HG03095 (cell line): Measurements from ENCODE around the gene CD79A.

Source experiments
- ATAC-seq: cut with Tn5 transposase; IDR thresholded peaks from one replicate; pipeline ENCODE4 v1.9.1; 2021; ENCODE audit warnings: moderate library complexity; ENCODE audit not compliant: unreplicated experiment

CD79A gene

GRCh38 chr19:41917676-41918075, 40.6 kb downstream of the CD79A start:
- ATAC-seq, result no peak

- ATAC-seq, result no peak
Observed at GRCh38 chr19:41918095-41918494, 41.0 kb downstream of the CD79A start.

GRCh38 chr19:41918653-41919244, 41.7 kb downstream of the CD79A start:
- no peak for ATAC-seq

GRCh38 chr19:41919948-41920712, 43.1 kb downstream of the CD79A start:
- no peak for ATAC-seq

GRCh38 chr19:41920882-41921576, 44.0 kb downstream of the CD79A start:
- ATAC-seq, result no peak

- ATAC-seq, result no peak
Observed at GRCh38 chr19:41921577-41922576, 44.8 kb downstream of the CD79A start.

GRCh38 chr19:41922585-41922984, 45.5 kb downstream of the CD79A start:
- ATAC-seq, result no peak

- no peak for ATAC-seq
Observed at GRCh38 chr19:41923045-41923788, 46.1 kb downstream of the CD79A start.

GRCh38 chr19:41924151-41925145, 47.4 kb downstream of the CD79A start:
- ATAC-seq, result no peak

GRCh38 chr19:41925208-41926003, 48.3 kb downstream of the CD79A start:
- ATAC-seq, result no peak

GRCh38 chr19:41926028-41926762, 49.1 kb downstream of the CD79A start:
- no peak for ATAC-seq

GRCh38 chr19:41926763-41927496, 49.9 kb downstream of the CD79A start:
- no peak for ATAC-seq

GRCh38 chr19:41927497-41928192, 50.6 kb downstream of the CD79A start:
- no peak for ATAC-seq

GRCh38 chr19:41928221-41928683, 51.2 kb downstream of the CD79A start, which contains the start of gene ERFL:
Gene ERFL (minus strand): TSS chr19:41928449. CDS start chr19:41912919, 15,530 bp downstream.
- no peak for ATAC-seq

- no peak for ATAC-seq
Observed at GRCh38 chr19:41928754-41929535, 51.9 kb downstream of the CD79A start.
